Astrocyte (in vitro differentiated cells and primary cell): ENCODE results near the gene GYG1.

ENCODE experiments used
- EZH2 ChIP-seq: IDR thresholded peaks from 2 replicates; pipeline ENCODE4 v1.6.1; 2012; ENCODE audit warnings: mild to moderate bottlenecking, low read length, inconsistent platforms; ENCODE audit not compliant: insufficient read depth
- TF ChIP-seq, protein P1 (sequence below): IDR thresholded peaks from 2 replicates; pipeline ENCODE4 v1.5.1; 2011; ENCODE audit warnings: low read depth, mild to moderate bottlenecking, inconsistent platforms, low read length, moderate library complexity; ENCODE audit not compliant: insufficient read depth

DNA sequence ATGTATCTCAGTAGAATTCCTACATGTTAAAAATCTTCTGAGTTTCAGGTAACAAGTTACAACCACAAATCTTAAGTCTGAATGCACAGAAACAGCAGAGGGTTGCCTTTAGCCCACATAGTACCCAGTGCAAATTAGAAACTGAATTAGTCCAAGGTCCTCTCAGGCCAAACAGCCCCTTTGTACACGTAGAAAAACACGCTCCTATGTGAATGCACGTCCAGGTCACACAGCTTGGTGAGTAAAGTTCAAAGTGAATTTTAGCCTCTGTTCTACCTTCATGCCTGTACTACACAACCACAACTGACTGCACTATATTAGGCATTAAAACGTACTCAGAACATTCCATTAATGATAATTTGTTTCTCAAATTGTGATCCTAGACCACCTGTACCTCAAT is 46.3 kb downstream of the GYG1 start:
- TF ChIP-seq, protein P1, sequence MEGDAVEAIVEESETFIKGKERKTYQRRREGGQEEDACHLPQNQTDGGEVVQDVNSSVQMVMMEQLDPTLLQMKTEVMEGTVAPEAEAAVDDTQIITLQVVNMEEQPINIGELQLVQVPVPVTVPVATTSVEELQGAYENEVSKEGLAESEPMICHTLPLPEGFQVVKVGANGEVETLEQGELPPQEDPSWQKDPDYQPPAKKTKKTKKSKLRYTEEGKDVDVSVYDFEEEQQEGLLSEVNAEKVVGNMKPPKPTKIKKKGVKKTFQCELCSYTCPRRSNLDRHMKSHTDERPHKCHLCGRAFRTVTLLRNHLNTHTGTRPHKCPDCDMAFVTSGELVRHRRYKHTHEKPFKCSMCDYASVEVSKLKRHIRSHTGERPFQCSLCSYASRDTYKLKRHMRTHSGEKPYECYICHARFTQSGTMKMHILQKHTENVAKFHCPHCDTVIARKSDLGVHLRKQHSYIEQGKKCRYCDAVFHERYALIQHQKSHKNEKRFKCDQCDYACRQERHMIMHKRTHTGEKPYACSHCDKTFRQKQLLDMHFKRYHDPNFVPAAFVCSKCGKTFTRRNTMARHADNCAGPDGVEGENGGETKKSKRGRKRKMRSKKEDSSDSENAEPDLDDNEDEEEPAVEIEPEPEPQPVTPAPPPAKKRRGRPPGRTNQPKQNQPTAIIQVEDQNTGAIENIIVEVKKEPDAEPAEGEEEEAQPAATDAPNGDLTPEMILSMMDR, result no peak
- no peak for TF ChIP-seq EZH2
